Stimulated activated CD8-positive, alpha-beta memory T cell treated with anti-CD3 and anti-CD28 coated beads, Interleukin-2, amount 100 ng/mL, for 48 hours (primary cell): ENCODE measurements around the gene ATL3.
"Not testable (repeated sequence)": the region's sequence is repeated elsewhere in the genome, so short reads cannot be mapped to it uniquely, and the experiment has no call there.

Experiments
- DNase-seq, 2 donors: peaks; one replicate each; pipeline ENCODE4 v3.0.0-alpha.2; 2020; ENCODE audit warnings: low read depth in 2 of 2

Gene ATL3

DNA sequence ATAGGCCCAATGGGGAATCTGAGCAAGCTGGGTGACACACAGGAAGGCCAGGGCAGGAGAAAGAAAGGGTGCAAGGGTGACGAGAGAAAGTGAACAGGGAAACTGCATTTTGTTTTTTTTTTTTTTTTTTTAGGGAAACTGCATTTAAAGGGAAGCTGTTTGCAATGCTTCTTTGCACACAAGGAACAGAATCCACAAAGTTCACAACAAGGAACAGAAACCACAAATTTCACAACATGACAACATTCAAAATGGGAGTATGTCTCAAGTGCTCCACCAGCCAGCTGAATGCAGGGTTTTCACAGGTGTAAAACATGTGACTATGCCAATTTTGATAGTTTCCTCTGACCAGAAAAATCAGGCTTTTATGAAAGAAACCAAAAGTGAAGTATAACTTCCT lies 50.1 kb downstream of the ATL3 start:
- DNase-seq = no peak

DNA sequence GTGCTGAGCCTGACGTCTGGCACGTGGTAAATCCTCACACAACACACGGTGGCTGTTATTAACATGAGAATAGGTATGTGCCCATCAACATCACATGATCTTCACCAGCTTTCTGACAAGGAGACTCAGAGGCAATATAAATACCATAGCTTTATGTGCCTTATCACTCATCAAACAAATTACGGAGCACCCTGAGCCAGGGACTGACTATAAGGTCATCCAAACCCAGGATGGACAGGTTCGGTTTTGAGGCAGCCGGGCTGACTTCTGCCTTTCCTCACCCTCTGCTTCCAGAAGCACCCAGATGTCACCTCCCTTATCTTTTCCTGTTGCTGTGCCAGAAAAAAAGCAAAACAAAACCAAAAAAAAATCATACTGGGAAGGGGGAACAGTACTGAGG lies 51.2 kb downstream of the ATL3 start:
- no peak for DNase-seq

DNA sequence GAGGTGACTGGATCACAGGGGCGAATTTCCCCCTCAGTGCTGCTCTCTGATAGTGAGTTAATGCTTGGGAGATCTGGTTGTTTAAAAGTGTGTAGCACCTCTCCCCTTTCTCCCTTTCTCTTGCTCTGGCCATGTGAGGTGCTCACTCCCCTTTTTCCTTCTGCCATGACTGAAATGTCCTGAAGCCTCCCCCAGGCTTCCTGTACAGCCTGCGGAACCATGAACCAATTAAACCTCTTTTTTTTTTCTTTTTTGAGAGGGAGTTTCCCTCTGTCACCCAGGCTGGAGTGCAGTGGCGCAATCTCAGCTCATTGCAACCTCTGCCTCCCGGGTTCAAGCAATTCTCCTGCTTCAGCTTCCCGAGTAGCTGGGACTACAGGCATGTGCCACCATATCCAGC lies 53.5 kb downstream of the ATL3 start:
- DNase-seq = not testable (repeated sequence)

DNA sequence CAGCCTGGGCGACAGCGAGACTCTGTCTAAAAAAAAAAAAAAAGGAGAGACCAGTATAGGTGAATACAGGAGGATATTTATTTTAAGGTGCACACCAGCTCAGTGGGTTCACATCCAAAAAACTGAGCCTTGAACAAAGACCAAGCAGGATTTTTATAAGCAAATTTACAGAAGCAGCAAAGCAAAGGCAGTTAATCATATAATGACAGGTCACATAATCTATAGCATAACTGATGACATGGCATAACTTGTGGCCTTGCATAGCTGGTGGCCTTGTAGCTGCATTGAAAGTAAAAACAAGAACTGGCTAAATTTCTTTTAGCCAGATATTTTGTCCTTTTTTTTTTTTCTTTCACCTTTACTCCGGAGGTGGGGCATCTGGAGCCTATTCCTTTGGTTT lies 54.2 kb downstream of the ATL3 start:
- DNase-seq = no peak

DNA sequence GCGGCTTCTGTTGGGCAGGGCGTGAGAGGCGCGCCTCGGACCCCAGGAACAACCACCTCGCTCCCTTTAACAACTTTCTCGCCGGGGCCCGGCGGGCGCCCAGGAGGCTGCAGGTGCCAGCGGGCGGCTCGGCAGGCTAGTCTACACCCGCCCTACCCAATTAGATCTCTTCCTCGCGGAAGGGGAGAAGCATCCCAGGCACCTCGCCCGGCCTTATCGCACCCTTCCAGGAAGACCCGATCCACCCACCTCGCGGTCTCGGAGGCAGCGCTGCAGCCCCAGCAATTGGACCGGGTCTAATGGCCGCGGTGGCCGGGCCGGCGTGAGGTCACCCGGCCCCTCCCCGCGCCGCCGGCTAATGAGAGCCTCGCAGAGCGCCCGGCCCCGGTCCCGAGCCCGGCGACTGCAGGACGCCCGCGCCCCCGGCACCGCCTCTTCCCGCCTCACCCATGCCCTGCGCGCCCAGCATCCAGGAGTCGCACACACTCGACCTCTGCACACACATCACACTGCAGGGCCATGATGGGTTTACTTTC lies 57.0 kb downstream of the ATL3 start, which contains the start of gene PLAAT3:
Gene PLAAT3, minus strand, starts transcription at position 298 of the 536 bp plus-strand sequence. CDS start 419 bp downstream, outside the sequence.
- DNase-seq = peak in 1 of 2 donors; percentile 15

DNA sequence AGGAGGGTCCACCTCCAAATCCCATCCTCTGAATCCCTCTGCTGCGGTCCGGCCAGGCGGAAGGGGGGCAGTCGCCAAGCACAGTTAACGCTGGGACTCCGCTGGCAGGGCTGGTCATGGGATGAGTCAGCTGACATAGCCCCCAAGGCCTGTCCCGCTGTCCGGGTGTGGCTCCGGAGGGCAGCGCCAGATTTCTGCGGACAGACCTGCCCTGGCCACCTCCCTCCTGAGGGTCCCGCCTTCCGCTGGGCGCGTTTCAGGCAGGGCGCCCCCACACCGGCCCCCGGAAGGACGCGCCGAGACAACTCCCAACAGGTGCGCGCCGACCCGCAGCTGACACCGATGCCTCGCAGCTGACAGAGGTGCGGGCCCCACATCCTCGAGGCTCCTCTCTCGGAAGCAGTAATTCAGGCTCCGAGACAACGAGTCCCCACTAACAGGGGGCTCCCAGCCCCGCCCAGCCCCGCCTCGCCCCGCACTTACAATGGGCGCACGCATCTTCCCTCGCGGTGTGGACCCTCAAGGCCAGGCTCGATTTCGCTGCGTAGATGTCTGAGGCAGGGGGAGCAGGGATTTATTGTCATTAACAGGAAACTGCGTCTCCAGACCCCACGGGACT lies 57.5 kb downstream of the ATL3 start:
- DNase-seq = no peak

DNA sequence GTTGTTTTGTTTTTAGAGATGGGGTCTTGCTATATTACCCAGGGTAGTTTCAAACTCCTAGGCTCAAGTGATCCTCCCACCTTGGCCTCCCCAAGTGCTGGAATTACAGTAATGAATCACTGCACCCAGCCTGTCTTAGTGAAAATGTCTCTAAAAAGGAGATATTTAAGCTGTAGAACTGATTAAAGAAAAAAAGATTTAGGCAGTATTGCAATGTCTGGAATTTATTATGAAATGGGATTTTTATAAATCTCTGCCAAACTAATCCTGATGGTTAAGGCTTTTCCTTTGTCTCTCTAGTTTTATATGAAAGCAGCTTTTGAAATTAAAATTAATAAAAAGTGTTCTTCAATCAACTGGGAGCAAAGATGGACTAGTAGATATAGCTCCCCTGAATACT lies 59.0 kb downstream of the ATL3 start:
- no peak for DNase-seq

DNA sequence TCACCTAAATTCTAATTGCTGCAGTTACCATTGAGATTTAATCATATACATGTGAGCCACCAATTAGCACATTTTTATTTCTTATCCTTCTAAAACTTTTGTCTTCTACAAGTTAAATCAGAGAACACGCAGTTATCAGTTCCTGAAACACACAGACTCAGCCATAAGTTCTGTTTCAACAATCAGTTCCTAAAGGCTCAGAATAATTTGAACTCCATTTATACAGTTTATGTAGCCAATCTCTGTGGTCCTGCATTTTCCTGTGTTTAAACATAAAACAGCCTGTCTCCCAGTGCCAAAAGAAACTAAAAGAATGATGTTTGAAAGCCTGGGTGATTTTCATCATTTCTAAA lies 59.8 kb downstream of the ATL3 start:
- DNase-seq = no peak

DNA sequence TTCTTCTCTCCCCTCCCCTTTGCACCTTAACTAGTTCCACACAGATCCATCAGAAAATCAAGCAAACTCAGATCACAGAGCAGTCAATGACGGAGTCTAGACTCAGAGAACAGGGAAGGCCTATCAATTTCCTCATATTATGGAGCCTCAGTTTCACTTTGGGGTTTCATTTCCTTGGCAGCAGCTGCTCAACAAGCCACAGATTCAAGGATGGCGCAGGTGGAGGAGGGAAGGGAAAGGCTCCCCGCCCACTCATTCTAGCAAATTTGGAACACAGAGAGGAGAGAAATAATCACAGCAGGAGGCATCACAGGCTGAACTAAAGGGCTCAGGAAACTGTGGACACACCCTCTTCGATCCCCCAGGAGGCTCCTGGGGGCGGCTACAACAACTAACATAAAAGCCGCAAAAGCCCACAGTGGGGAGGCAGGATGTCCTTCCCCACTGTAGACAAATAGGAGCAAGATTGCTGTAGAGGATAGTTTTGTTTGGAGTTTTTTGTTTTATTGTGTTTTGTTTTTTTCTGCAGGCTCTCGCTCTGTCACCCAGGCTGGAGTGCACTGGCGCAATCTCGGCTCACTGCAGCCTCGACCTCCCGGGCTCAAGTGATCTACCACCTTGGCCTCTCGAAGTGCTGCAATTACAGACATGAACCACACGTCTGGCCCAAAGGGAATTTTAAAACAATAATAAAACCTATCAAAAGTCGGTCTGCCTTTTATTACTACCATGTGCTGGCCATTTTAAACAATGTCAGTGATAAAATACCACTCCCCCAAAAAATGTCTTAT lies 60.4 kb downstream of the ATL3 start:
- no peak for DNase-seq

DNA sequence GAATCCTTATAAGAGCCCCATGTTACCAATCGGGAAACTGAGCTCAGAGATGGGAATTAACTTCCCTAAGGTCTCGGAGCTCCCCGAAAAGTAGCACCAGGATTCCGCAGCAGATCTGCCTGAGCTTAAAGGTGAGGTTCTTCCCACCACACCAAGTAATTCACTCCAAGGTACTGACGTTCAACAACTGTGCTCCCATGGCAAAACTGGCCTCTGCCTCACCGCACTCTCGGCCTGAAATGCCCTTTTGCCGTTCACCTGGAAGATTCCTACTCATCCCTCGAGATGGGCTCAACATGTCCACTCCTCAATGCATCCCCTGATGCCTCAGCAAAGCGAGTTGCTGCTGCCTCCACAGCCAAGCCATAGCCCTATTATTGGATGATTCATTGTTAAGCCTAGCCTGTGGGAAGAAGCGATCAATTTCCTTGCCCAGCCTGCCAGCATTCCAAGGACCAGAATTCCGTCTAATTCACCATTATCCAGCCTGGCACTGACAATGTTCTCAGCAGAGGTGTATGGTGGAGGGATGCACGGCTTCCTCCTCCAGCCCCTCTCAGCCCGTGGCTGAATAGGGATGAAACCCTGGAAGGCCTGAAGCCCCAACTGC lies 61.1 kb downstream of the ATL3 start:
- no peak for DNase-seq

DNA sequence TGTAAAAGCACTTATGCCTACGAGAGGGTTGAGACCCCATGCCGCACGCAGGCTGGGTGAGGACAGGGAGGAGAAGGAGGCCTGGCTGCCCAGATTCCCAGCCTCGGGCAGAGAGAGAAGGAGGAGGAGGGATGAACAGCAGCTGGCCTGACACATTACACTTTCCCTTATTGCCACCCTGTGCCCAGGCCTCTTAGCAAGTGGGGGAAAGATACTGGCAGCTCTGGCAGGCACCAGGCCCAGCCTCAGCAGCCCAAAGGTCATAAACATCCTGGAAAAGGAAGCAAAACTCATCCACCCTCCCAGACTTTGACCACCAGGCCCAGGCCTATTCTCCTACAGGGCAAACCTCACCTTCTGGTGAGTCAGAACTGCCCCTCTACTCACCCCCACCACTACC lies 61.6 kb downstream of the ATL3 start:
- DNase-seq = no peak

DNA sequence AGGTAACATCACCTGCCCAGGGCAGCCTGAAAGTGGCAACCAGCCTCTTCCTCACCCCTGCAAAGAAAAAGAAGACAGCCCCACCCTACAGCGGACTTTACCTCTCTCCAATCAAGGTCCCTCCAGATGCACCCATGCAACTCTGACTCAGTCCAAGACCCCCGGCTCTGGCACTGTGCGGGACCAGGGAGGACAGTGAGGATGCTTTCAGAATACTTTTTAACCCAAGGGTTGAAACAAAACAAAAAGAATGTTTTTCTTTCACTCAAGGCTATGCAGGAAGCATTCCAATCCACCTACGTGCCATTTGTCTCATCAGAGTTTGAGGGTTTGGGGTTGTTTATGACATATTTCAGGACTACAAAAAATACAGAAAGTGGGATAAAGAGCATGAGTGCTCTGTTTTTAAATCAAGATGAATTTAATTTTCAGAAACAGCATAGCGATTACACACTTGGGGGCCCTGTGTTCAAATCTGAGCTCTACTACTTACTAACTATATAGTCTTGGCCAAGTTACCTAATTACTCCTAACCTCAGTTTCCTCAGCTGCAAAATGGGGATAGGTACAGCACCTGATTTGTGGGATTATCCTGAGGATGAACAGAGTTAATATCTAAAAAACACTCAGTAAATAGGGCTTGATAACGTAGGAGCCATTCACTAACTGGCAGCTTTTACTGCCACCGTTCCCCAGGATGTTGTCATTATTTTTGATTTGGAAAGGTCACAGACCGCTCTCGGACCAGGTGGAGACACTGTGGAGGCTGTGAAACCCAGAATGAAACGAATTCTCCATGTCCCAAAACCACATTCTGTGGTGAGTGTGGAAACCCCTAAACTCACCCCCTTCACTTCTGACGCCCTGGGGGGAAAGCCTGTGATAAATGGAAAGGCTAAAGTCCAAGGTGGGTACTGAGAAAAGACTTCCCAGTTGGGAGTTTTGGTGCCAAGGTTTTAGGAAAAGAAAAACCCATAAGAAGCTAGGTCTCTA lies 62.5 kb downstream of the ATL3 start:
- no peak for DNase-seq

DNA sequence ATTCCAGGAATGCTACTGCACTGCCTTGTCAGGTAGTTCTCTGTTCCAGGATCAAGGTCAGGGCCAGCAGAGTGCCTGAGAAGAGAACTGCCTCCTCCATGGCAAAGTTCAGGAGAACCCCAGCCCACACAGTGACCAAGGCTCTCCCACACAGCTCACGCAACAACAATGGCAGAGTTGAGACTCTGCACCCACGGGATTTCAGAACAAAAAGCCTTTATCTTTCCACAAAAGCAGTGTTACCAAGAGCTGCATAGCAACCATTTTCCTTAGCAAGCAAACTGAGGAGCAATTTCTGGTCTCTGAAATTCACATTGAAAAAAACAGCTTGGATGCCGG lies 68.0 kb downstream of the ATL3 start:
- DNase-seq = no peak

DNA sequence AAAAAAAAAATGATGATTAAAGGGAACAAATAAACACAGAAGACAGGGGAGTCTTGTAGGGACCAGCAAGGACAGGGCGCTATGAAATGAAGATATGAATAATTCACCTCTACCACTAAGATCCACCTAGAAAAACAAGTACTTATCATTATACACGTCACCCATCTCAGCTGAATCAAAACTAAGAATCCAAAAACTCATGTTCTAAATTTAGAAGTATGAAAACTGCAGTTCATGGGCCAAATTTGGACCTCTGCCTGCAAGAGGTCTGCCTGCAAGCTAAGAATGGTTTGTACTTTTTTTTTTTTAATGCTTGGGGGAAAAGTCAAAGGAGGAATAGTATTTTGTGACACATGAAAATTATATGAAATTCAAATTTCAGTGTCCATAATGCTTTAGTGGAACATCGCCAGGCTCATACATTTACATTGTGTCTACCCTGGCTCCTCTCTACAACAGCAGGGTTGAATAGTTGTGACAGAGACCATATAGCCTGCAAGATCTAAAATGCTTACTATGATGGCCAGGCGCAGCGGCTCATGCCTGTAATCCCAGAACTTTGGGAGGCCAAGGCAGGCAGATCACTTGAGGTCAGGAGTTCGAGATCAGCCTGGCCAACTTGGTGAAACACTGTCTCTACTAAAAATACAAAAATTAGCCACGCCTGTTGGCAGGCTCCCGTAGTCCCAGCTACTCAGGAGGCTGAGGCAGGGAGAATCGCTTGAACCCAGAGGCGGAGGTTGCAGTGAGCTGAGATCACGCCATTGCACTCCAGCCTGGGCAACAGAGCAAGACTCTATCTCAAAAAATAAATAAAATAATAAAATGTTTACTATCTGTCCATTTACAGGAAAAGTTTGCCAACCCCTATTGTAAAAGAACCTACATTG lies 68.6 kb downstream of the ATL3 start:
- not testable (repeated sequence) for DNase-seq

DNA sequence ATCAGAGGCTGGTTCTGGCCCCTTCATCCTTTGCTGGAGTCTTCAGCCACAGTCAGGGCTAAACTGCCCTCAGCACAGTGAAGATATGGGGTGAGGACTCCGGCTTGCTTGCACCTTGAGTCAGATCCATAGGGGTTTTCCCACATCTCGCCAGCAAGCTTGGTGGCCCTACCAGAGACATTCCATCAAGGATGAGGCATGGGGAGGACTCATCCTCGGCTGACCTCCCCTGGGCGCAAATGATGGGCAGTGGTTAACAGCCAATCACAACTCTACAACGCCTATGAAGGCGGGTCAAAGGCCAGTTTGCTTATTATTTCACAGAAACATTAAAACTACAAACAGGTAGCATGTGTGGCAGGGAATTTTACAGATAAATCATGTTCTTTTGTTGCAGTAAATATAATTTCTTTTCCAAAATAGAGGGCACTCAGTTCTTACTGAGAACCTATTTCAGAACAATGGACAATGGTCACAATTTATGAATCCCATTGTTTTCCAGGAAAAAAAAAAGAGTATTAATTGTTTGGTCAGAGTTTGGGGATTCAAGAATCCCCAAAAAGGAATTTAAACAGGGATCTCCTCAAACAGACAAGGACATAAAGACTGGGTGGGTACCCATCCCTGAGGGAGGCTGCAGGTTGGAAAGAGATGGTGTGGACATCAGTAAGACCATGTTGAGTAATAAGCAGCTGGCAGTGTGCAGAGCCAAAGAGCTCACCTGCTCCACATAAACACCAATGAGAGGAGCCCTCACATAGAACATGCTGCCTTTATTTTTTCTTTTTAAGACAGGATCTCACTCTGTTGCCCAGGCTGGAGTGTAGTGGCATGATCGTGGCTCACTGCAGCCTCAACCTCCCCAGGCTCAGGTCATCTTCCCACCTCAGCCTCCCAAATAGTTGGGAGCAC lies 71.7 kb downstream of the ATL3 start:
- no peak for DNase-seq

DNA sequence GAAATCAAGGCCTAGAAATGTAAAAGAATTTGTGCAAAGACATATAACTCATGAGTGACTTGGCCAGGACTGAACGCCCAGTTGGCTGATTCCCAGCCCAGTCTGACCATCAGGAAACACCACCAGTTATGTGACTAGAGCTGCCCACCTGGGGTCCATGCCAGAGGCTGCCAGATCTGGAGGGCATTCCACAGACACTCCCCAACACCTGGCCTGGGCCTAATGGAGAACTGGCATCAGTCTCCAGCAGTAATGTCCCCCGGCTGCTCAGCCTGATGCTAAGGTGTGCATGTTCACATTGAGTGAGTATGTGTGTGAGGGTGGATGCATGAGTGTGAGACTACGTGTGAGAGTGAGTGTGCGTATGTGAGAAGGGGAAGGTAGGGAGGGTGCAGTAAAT lies 72.6 kb downstream of the ATL3 start:
- DNase-seq = no peak

DNA sequence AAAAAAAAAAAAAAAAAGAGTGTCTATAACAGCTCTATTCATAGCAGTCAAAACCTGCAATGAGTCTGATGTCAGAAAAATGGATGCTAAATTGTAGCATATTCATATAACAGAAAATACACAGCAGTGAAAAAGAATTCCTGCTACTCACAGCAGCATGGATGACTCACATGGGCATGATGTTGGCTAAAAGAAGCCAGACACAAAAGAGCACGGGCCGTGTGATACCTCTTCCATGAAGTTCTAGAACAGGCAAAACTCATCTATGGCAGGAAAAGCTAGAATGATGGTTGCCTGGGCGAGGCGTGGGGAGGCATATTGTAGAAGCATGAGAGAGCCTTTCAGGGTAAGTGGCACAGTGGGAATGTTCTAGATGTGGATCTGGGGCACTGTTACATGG lies 75.9 kb downstream of the ATL3 start:
- no peak for DNase-seq

DNA sequence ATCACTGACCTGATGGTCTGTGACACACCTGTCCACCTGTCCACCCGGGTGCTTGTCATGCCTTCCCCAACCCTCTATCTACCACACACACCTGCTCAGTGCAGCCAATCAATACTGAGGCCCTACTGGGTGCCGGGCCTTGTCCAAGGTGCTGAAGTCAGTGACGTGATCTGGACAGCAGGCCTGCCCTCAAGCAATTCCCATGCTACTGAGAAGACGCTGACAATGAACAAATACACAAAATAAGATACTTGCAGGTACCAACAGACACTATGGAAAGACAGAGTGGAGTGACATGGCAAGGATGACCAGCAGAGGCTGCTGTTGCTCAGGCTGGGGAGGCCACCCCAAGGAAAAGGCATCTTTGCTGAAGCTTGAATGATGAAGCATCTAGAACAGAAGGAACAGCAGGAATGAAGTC lies 78.2 kb downstream of the ATL3 start:
- no peak for DNase-seq

DNA sequence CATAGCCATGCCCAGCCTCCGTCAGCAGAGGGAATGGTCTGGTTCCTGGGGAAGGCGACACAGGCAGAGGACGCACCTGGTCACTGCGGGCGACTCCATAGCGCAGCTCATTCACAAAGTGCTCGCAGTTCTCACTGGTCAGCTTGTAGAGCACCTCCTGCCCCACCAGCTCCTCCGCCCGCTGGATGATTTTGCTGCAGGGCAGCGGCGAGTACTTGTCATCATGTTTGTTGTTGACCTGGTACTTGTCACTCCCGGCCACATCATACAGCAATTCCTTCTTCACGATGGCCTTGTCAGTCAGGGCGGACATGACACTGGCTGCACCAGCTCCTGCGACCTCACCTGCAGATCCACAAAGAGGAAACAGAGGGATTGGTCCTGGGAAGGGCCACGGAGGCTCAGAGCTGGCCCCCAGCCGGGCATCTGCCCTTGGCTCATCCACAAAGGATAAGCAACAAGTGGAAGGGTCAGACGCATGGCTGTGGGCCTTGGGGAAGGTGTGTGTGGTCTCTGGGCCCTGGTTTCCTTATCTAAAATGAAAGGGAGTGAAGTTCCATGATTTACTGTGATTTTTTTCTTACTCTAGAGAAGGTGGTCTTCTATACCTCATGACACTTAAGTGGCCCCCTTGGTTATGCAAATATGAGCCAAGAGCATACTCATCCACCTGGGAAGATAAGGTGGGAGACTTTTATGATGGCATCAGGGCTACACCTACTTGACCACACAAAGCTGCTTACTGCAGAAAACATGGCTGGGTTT lies 81.0 kb downstream of the ATL3 start:
- DNase-seq = no peak
